NOMO-1 (cell line): ENCODE measurements around the gene STMN1.
A peak's percentile ranks its signal among the peaks of the same experiment; 100 is the strongest.

ENCODE experiments used
- DNase-seq, 2 experiments: peaks; one replicate each; lab custom pipeline; 2025; ENCODE audit not compliant: unreplicated experiment in 2 of 2; lab: John Stamatoyannopoulos, UW

The STMN1 gene

GRCh38 chr1:25896266-25896665, 10.0 kb downstream of the STMN1 start:
- DNase-seq = no peak

GRCh38 chr1:25895365-25895990, 10.7 kb downstream of the STMN1 start:
- DNase-seq = peak; percentile 89 to 90

- DNase-seq = no peak
Measured at GRCh38 chr1:25893116-25893515, 13.1 kb downstream of the STMN1 start.

- DNase-seq = no peak
Measured at GRCh38 chr1:25891606-25892005, 14.6 kb downstream of the STMN1 start.

- no peak for DNase-seq
Measured at GRCh38 chr1:25890239-25891034, 15.8 kb downstream of the STMN1 start.

- DNase-seq = no peak
Measured at GRCh38 chr1:25889470-25889869, 16.7 kb downstream of the STMN1 start.

- DNase-seq = no peak
Measured at GRCh38 chr1:25888426-25888987, 17.7 kb downstream of the STMN1 start.

GRCh38 chr1:25885602-25886001, 20.6 kb downstream of the STMN1 start:
- DNase-seq = no peak

- no peak for DNase-seq
Measured at GRCh38 chr1:25881266-25881665, 25.0 kb downstream of the STMN1 start.

- DNase-seq = no peak
Measured at GRCh38 chr1:25880518-25880917, 25.7 kb downstream of the STMN1 start.

GRCh38 chr1:25879675-25880074, 26.5 kb downstream of the STMN1 start:
- no peak for DNase-seq

GRCh38 chr1:25878690-25879089, 27.5 kb downstream of the STMN1 start:
- DNase-seq = no peak

GRCh38 chr1:25877155-25877554, 29.1 kb downstream of the STMN1 start:
- no peak for DNase-seq

- DNase-seq = no peak
Measured at GRCh38 chr1:25876693-25877077, 29.5 kb downstream of the STMN1 start.

GRCh38 chr1:25875856-25876692, 30.1 kb downstream of the STMN1 start:
- no peak for DNase-seq

GRCh38 chr1:25875154-25875855, 30.9 kb downstream of the STMN1 start, which contains the start of gene PAQR7:
Gene PAQR7 (minus strand): TSS chr1:25875708. CDS start chr1:25863839, 11,869 bp downstream.
- peak; percentile 60 to 81 for DNase-seq

GRCh38 chr1:25874635-25875153, 31.5 kb downstream of the STMN1 start:
- no peak for DNase-seq

- no peak for DNase-seq
Measured at GRCh38 chr1:25874209-25874608, 32.0 kb downstream of the STMN1 start.

GRCh38 chr1:25873120-25873519, 33.1 kb downstream of the STMN1 start:
- DNase-seq = no peak

- DNase-seq = peak; percentile 8 to 30
Measured at GRCh38 chr1:25872713-25873112, 33.5 kb downstream of the STMN1 start.
